Colonic mucosa (tissue), 4 donors: ENCODE data around the gene ATG9A. TPM values are rescaled to one million over a fixed set of nuclear protein-coding genes. Genes with fewer than 3 reads are reported as not detected.

Experiments used
- DNase-seq: peaks from one replicate; pipeline ENCODE4 v3.0.0-alpha.2; 2020
- H3K27ac ChIP-seq: fragments of 200-600 bp; one replicate; pipeline ENCODE4 v1.8.0; 2021
- H3K27me3 ChIP-seq: fragments of 200-600 bp; one replicate; pipeline ENCODE4 v1.8.0; 2021
- H3K36me3 ChIP-seq: fragments of 200-600 bp; one replicate; pipeline ENCODE4 v1.8.0; 2021
- H3K4me1 ChIP-seq: fragments of 200-600 bp; one replicate; pipeline ENCODE4 v1.8.0; 2021; ENCODE audit warnings: mild to moderate bottlenecking
- H3K4me3 ChIP-seq: fragments of 200-600 bp; one replicate; pipeline ENCODE4 v1.8.0; 2021
- H3K9ac ChIP-seq, 2 donors: one replicate each; pipeline ENCODE4 v1.7.0; 2013; ENCODE audit warnings: control low read depth in 2 of 2, low read depth in 2 of 2, low read length in 2 of 2
- H3K9me3 ChIP-seq: fragments of 200-600 bp; one replicate; pipeline ENCODE4 v1.8.0; 2021
- intact Hi-C: fragments of 100-400 bp; cut with DNase I; formaldehyde crosslinking; loops from one replicate; pipeline ENCODE4 v1.14.1; 2022
- total RNA-seq, 2 donors: library from RNA; stranded (reverse); fragmentation: NEBNext Ultra II Directional in 1 of 2; extraction: Animal tissue kit (Norgen Biotek cat#: 25700) in 1 of 2; gene quantifications; one replicate each; pipeline ENCODE4 v1.2.1, GENCODE V29; 2021
- TF ChIP-seq, protein P1 (sequence below): fragments of 200-600 bp; IDR thresholded peaks from one replicate; pipeline ENCODE4 v1.8.0; 2022; ENCODE audit warnings: antibody characterized with exemption, mild to moderate bottlenecking
- donor health status: healthy.
- donor health status: DM: no; HTN: no; CAD: no.
- donor health status: DM: no; HTN: no; CAD: no.

Gene ATG9A
- total RNA-seq, 2 donors from 2014 or later: 56.4 to 63.8 TPM

DNA sequence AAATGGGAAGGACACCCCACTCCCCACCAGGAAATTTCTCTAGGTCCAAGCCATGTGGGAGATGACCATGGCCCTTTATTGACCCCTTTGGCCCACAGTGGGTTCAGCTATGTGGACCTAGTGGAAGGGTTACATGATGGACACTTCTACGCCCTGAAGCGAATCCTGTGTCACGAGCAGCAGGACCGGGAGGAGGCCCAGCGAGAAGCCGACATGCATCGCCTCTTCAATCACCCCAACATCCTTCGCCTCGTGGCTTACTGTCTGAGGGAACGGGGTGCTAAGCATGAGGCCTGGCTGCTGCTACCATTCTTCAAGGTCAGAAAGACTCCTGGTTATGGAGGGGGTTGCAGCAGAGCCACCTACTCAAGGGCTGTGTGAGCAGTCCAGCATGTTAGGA is 17.1 kb upstream of the ATG9A start:
- Histone ChIP-seq H3K27me3 (no peaks in the 10 kb centered on the region), H3K9ac (peak overlapping the region in 1 of 2 donors; percentile 99), H3K36me3 (no peaks in the 10 kb centered on the region), H3K4me3 (no peak overlapping the region), H3K9me3 (no peaks in the 10 kb centered on the region), H3K27ac (no peak overlapping the region), H3K4me1 (peaks cover 37% of the 10 kb centered on the region)
- intact Hi-C loops: no loop called here
- TF ChIP-seq, protein P1, sequence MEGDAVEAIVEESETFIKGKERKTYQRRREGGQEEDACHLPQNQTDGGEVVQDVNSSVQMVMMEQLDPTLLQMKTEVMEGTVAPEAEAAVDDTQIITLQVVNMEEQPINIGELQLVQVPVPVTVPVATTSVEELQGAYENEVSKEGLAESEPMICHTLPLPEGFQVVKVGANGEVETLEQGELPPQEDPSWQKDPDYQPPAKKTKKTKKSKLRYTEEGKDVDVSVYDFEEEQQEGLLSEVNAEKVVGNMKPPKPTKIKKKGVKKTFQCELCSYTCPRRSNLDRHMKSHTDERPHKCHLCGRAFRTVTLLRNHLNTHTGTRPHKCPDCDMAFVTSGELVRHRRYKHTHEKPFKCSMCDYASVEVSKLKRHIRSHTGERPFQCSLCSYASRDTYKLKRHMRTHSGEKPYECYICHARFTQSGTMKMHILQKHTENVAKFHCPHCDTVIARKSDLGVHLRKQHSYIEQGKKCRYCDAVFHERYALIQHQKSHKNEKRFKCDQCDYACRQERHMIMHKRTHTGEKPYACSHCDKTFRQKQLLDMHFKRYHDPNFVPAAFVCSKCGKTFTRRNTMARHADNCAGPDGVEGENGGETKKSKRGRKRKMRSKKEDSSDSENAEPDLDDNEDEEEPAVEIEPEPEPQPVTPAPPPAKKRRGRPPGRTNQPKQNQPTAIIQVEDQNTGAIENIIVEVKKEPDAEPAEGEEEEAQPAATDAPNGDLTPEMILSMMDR: no peak
- no peak for DNase-seq

DNA sequence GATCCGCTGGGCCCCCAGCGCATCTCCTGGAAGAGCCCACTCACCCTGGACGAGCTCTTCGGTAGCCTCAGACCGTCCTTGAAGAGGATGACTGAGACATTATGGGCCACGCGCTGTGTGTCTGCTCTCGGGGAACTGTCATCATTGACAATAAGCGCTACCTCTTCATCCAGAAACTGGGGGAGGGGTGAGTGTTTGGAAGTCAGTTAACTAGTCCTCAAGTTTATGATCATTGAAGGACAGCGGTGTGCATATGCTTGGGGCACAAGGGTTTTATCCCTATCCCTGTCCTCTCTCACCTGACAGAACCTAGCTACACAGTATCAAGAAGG is 16.4 kb upstream of the ATG9A start:
- Histone ChIP-seq H3K9me3 (no peaks in the 10 kb centered on the region), H3K4me1 (peaks cover 34% of the 10 kb centered on the region), H3K9ac (peak overlapping the region; percentile 86 to 99), H3K36me3 (no peaks in the 10 kb centered on the region), H3K27me3 (no peaks in the 10 kb centered on the region), H3K27ac (peak overlapping the region; percentile 88), H3K4me3 (peak overlapping the region; percentile 73)
- TF ChIP-seq, protein P1: no peak
- intact Hi-C loops: no loop called here
- DNase-seq: peak; percentile 46

DNA sequence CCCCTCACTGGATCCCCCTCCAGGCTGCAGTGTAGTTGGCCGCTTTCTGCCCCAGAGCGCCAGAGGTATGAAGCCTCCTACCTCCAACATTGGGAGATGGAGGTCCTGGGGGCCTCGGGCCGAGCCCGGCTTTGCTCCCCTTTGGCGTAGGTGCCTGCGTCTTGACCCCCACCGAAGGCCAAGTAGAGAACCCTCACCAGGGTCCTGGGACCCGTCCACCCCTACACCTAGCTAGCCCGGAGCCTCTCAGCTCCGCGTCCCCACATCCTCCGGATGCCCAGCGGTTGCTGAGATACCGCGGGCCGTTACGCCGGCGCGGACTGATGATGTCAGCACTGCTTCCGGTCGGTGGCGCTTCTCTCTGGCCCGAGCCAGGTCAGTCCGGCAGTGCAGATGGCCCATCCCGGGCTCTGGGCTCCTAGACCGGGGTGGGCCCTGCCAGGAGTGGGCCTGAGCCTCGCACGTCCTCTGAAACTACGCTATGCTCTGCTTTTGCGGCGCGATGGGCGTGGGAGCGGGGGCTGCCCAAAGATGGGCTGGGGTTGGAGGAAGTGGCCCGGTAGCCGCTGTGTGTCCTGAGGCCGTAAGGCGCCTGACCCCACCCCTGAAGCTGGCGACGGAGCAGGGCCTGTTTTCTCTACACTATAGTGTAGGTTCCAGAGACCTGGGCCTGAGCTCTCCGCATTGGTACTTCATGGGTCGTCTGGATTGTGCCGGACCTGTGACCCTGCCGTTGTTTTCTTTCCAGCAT is 15.9 kb upstream of the ATG9A start, which contains the start of the genes GLB1L and STK16:
Gene GLB1L, minus strand, starts transcription at position 297 of the 751 bp plus-strand sequence. CDS start 1,871 bp downstream, outside the sequence.
Gene STK16, plus strand, starts transcription at position 332 of the 751 bp plus-strand sequence. CDS start 521 bp downstream, outside the sequence.
- Histone ChIP-seq H3K9me3 (no peaks in the 10 kb centered on the region), H3K9ac (peak within 1 kb of the TSS; percentile 86 to 99), H3K27ac (peak within 1 kb of the TSS; percentile 88), H3K4me1 (peaks cover 28% of the 10 kb centered on the region), H3K27me3 (no peaks in the 10 kb centered on the region), H3K36me3 (no peaks in the 10 kb centered on the region), H3K4me3 (peak within 1 kb of the TSS; percentile 73)
- peak; percentile 96 for DNase-seq
- intact Hi-C loops: no loop called here
- TF ChIP-seq, protein P1: no peak

DNA sequence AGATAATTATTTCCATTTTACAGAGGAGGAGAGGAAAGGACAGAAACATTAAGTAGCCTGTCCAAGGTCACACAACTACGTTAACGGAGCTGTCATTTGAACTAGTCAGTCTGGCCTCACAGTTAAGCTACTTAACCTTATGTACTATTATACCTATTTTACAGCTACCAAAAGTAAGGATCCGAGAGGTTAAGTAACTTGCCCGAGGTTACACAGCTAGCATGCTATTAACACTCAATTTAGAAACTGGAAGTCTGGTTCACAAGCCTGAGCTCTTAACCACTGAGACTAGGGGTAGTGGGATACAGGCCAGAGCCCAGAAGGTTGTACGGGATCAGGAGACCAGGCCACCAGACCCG is 15.3 kb upstream of the ATG9A start:
- peaks cover 24% of the 10 kb centered on the region for H3K4me1 ChIP-seq
- DNase-seq: no peak
- H3K27ac ChIP-seq: peak overlapping the region; percentile 88

DNA sequence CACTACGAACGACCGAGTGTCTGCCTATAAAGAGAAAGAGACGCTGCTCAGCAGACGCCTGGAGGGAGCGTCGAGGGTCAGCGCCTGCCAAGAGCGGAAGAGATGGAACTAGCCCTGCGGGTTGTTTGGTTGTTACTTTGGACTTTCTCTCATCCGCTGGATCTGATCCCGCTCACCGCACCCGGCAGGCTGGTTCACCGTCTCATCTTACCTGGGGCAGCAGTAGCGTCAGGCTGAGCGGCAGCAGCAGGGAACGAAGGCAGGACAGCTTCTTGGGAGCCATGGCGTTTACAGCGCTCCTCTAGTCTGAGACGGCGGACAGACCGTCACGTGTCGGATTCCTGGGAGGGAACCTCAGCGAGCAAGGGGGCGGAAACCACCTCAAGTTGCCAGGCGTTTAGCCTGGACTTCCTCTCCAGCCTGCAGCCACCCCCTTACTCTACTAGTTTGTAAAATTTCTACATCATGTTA is 13.9 kb upstream of the ATG9A start:
- H3K4me3 ChIP-seq: peak overlapping the region; percentile 19

More for the DNA sequence above, 15.3 kb upstream of the ATG9A start:
- H3K27me3 ChIP-seq: no peaks in the 10 kb centered on the region
- no peaks in the 10 kb centered on the region for H3K36me3 ChIP-seq
- peak overlapping the region; percentile 86 to 99 for H3K9ac ChIP-seq
- intact Hi-C loops: no loop called here
- H3K9me3 ChIP-seq: no peaks in the 10 kb centered on the region
- peak overlapping the region; percentile 73 for H3K4me3 ChIP-seq
- TF ChIP-seq, protein P1: no peak

More for the DNA sequence above, 13.9 kb upstream of the ATG9A start:
- Histone ChIP-seq H3K4me1 (peaks cover 16% of the 10 kb centered on the region), H3K27me3 (no peaks in the 10 kb centered on the region), H3K36me3 (no peaks in the 10 kb centered on the region), H3K9me3 (no peaks in the 10 kb centered on the region), H3K9ac (peak overlapping the region in 1 of 2 donors; percentile 55), H3K27ac (no peak overlapping the region)
- intact Hi-C loops: no loop called here
- peak; percentile 60 for DNase-seq
- TF ChIP-seq, protein P1: no peak
